Stomach (tissue), 4 donors: ENCODE data around the gene ZCCHC7.

Source experiments
- EP300 ChIP-seq: sonication (generic); formaldehyde crosslinking; IDR thresholded peaks from one replicate; pipeline ENCODE4 v1.6.1; 2017; ENCODE audit warnings: antibody characterized with exemption
- POLR2A ChIP-seq, 4 donors: fragments of 450-650 bp; IDR thresholded peaks; one replicate each; pipeline ENCODE4 v1.6.1; 2016; ENCODE audit warnings: antibody characterized with exemption in 4 of 4, control low read depth in 2 of 4, mild to moderate bottlenecking in 1 of 4, moderate library complexity in 1 of 4
- POLR2AphosphoS5 ChIP-seq, 3 donors: sonication (generic); formaldehyde crosslinking; IDR thresholded peaks; one replicate each; pipeline ENCODE4 v1.6.1; 2016; ENCODE audit warnings: antibody characterized with exemption in 3 of 3
- TF ChIP-seq, protein P1 (sequence below), 7 experiments: fragments of 450-650 bp in 4 of 7; fragments of 200-600 bp in 3 of 7; sonication (generic) in 3 of 7; IDR thresholded peaks; one replicate each; pipeline ENCODE4 v1.5.1; 2016 to 2019; ENCODE audit warnings: antibody characterized with exemption in 7 of 7, control low read depth in 2 of 7, mild to moderate bottlenecking in 1 of 7

DNA sequence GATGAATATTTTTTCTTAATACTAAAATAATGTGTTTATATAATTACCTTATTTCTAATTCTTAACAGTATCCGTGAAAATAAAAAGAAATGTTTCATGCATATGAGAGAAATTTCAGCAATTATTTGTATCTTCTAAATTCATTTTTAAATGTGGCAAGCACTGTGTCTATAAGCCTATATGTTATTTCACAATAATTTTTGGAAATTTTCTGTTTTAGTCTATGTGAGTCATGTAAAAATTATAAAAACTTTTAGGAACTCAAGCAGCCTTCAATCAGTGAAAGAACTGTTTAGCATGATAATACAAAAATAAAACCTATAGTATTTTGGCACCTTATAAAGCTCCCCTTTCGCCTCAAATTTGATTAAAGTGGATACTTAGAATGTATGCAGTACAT lies 96.8 kb downstream of the ZCCHC7 start:
- TF ChIP-seq POLR2A (IDR thresholded peaks at IDR 0.05) (no peak), POLR2AphosphoS5 (IDR thresholded peaks at IDR 0.05) (no peak), EP300 (no peak)
- TF ChIP-seq, protein P1, sequence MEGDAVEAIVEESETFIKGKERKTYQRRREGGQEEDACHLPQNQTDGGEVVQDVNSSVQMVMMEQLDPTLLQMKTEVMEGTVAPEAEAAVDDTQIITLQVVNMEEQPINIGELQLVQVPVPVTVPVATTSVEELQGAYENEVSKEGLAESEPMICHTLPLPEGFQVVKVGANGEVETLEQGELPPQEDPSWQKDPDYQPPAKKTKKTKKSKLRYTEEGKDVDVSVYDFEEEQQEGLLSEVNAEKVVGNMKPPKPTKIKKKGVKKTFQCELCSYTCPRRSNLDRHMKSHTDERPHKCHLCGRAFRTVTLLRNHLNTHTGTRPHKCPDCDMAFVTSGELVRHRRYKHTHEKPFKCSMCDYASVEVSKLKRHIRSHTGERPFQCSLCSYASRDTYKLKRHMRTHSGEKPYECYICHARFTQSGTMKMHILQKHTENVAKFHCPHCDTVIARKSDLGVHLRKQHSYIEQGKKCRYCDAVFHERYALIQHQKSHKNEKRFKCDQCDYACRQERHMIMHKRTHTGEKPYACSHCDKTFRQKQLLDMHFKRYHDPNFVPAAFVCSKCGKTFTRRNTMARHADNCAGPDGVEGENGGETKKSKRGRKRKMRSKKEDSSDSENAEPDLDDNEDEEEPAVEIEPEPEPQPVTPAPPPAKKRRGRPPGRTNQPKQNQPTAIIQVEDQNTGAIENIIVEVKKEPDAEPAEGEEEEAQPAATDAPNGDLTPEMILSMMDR (IDR thresholded peaks at IDR 0.05), result no peak
